ENCODE results near the gene DSG2.

DNA sequence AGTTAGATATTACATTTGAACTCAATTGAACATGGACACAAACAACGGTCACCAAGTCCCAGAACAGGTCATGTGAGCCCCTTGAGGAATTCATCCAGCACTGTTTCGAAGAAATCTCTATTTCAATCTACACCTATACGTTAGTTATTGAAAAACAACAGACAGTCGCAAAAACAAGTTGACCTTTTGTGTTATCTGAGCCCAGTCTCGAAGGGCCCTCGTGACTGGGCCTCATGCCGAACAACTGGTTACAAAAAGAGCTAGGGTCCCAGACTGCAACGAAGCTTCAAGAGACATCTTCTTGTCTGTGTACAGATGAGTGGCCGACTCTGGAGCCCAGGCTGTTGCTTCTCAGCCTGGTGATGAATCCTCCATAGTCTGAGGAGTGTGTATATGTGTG, 5.3 kb upstream of the DSG2 start:
- TF ChIP-seq CTCF (IDR thresholded peaks at IDR 0.05; ENCODE audit: insufficient read depth, low read length) (no peak), GABPA (IDR thresholded peaks at IDR 0.05; ENCODE audit: low read depth) (no peak), POLR2AphosphoS5 (IDR thresholded peaks at IDR 0.05; ENCODE audit: low read depth) (no peak), REST (IDR thresholded peaks at IDR 0.05; ENCODE audit: insufficient replicate concordance, low read depth) (no peak)
